Suprapubic skin (tissue), 3 donors: ENCODE results near the gene TAOK1.

Experiments used
- CTCF ChIP-seq, 2 donors: fragments of 200-600 bp in 1 of 2; fragments of 450-650 bp in 1 of 2; sonication (generic) in 1 of 2; IDR thresholded peaks; one replicate each; pipeline ENCODE4 v1.5.1; 2016 to 2019; ENCODE audit warnings: antibody characterized with exemption in 2 of 2, mild to moderate bottlenecking in 1 of 2, moderate library complexity in 1 of 2
- EP300 ChIP-seq: sonication (generic); formaldehyde crosslinking; IDR thresholded peaks from one replicate; pipeline ENCODE4 v1.6.1; 2017; ENCODE audit warnings: antibody characterized with exemption
- POLR2A ChIP-seq, 2 donors: fragments of 450-650 bp; IDR thresholded peaks; one replicate each; pipeline ENCODE4 v1.6.1; 2017; ENCODE audit warnings: antibody characterized with exemption in 2 of 2, mild to moderate bottlenecking in 2 of 2, moderate library complexity in 2 of 2

- TF ChIP-seq EP300 (no peak), CTCF (IDR thresholded peaks at IDR 0.05) (no peak), POLR2A (IDR thresholded peaks at IDR 0.05) (no peak)
Measured at GRCh38 chr17:29569245-29569950, 179.2 kb downstream of the TAOK1 start.
